GM13977 (cell line): Measurements from ENCODE around the gene XAGE3.
"Not testable (repeated sequence)": the region's sequence is repeated elsewhere in the genome, so short reads cannot be mapped to it uniquely, and the experiment has no call there.

Experiments
- DNase-seq: peaks from one replicate; pipeline ENCODE4 v3.0.0; 2012; ENCODE audit warnings: low spot score
- in situ Hi-C: fragments of 300-500 bp; cut with MboI; formaldehyde crosslinking; loops from one replicate; pipeline ENCODE4 v1.12.0; 2022; ENCODE audit warnings: low sequenced_read_pairs, low pct_unique_long_range_greater_than_20kb, mixed read lengths, inconsistent platforms; ENCODE audit not compliant: unreplicated experiment
- TF ChIP-seq, protein P1 (sequence below): IDR thresholded peaks from 2 replicates; pipeline ENCODE4 v1.5.1; 2012; ENCODE audit warnings: mild to moderate bottlenecking, control low read depth; ENCODE audit not compliant: insufficient read depth; ENCODE audit errors: extremely low read depth, missing control alignments

The XAGE3 gene

DNA sequence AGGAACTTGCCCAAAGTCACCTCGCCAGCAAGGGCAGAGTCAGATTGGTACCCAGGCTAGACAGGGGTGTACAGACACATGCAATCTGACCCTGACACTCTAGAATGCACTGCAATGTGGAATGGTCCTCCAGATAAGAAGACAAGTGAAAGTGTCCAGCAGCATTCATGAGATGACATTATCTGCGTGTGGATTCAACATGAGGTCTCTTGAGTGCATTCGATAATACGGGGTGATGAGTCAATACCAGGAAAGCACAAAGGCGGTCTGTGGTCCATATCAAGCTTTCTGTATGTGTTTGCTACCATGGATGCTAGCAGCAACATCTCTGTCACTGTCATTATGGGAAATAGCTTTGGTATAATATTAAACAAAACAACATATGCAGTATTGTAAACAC, 6.8 kb upstream of the XAGE3 start:
- no peak for DNase-seq

DNA sequence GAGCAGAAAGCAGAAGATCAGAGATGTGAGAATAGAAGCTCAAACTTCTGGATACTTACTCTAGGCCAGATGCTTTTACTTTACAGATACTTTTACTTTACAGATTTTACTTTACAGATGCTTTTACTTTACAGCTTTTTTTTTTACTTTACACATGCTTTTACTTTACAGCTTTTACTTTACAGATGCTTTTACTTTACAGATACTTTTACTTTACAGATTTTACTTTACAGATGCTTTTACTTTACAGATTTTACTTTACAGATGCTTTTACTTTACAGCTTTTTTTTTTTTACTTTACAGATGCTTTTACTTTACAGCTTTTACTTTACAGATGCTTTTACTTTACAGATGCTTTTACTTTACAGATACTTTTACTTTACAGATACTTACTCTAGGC, 5.9 kb upstream of the XAGE3 start:
- DNase-seq, in situ Hi-C loops: not testable (repeated sequence)

More for the DNA sequence above, 6.8 kb upstream of the XAGE3 start:
- TF ChIP-seq, protein P1, sequence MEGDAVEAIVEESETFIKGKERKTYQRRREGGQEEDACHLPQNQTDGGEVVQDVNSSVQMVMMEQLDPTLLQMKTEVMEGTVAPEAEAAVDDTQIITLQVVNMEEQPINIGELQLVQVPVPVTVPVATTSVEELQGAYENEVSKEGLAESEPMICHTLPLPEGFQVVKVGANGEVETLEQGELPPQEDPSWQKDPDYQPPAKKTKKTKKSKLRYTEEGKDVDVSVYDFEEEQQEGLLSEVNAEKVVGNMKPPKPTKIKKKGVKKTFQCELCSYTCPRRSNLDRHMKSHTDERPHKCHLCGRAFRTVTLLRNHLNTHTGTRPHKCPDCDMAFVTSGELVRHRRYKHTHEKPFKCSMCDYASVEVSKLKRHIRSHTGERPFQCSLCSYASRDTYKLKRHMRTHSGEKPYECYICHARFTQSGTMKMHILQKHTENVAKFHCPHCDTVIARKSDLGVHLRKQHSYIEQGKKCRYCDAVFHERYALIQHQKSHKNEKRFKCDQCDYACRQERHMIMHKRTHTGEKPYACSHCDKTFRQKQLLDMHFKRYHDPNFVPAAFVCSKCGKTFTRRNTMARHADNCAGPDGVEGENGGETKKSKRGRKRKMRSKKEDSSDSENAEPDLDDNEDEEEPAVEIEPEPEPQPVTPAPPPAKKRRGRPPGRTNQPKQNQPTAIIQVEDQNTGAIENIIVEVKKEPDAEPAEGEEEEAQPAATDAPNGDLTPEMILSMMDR: no peak
- in situ Hi-C loops: no loop called here

DNA sequence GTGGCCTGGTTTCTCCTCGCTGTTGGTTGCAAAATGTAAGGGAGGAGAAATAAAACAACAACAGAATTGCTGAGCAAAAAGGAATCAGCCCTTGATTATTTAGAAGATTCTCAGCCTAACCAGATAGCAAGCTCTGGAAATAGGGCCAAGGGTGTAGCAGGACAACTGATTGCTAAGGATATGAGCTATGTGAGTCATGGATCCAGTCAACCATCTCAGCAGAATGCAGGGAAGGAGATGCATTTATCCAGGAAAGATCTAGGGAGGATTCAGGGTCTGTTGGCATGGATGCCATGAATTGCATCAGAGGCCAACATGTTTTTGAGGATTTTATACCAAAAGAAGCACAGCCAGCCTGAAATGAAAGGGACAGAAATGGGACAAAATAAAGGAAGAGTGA, 2.2 kb upstream of the XAGE3 start:
- in situ Hi-C loops: no loop called here
- TF ChIP-seq, protein P1: no peak
- DNase-seq: no peak

DNA sequence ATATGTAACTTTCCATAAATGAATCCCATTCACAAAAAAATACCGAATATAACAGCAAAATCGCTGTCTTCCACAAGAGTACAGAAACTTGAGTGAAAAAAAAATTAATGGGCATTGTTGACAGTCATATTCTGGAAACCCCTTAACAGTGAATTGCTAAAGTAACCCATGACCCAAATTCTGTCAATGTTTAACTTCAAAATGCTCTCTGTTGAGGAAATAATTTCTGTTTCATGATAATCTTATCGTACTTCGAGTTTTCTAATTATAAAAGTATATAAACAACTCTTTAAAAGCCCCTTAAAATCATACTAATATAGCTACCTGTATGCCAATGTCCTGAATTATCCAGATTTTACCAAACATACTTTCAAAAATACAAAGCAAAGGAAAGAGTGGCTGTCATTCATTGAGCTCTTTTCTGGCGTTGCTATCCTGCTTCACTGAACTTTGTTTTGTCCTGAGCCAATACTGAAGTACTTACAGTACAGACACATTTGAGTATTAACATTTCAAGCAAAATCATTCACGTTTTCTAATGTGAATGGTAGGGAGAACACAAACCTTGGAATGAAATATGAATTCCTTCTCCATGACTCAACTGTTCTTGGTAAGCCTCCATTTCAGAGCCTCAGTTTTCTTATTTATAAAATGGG, 2.4 kb downstream of the XAGE3 start:
- in situ Hi-C loops: no loop called here
- no peak for DNase-seq

DNA sequence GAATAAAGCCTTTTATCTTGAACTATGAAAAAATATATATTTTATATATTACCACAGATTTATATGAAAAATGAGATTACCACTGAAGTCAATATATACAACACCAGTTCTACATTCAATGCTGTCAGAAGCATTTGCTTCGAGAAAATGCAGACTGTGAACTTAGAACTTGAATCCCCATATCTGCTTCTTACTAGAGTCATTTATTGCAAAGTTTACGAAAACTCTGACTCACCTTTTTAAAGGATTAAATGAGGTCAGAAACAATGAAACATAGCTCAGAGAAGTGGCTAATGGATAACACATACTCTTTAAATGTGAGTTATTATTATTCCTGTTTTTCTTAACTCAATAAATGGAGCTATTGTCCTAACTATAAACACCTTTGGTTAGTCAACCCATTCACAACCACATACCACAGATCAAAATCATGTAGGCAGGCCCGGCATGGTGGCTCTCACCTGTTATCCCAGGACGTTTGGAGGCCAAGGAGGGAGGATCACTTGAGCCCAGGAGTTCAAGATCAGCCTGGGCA, 10.8 kb downstream of the XAGE3 start:
- DNase-seq, in situ Hi-C loops: not testable (repeated sequence)

More for the DNA sequence above, 2.4 kb downstream of the XAGE3 start:
- TF ChIP-seq, protein P1: no peak

DNA sequence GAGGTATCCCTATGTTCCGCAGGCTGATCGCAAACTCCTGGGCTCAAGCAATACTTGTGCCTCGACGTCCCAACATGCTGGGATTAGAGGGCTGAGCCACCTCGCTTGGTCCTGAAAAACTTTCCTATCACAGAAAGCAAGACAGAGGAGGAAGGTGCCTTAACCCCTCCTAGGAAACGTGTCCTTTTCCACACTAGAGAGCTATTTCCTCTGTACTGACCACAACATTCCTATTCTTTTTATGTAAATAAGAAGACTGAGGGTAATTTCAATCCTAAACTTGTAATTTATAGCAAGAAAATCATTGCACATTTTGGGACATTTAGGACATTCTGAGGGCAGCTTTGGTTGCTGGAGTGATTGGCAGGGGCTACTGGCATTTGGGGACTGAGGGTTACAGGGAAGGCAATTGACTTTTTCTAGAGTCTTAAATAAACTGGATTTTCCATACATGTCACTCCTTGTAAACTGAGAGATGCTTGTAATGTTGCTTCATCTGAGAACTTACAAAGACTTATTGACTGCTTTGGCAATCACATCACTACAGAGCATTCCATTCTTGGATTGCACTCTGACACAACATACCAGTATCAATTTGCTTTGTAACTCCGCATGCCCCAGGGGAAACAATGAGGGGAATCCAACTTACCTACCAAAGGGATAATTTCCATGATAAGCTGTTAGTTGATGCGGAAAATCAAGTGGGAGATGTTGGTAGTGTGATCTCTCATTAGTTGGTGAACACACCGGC, 15.6 kb downstream of the XAGE3 start:
- TF ChIP-seq, protein P1: no peak
- DNase-seq: no peak
- in situ Hi-C loops: no loop called here

DNA sequence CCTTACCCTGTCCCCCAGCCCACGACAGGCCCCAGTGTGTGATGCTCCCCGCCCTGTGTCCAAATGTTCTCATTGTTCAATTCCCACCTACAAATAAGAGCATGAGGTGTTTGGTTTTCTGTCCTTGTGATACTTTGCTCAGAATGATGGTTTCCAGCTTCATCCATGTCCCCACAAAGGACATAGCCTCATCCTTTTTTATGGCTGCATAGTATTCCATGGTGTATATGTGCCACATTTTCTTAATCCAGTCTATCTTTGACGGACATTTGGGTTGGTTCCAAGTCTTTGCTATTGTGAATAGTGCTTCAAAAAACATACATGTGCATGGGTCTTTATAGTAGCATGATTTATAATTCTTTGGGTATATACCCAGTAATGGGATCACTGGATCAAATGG, 24.3 kb downstream of the XAGE3 start:
- DNase-seq: not testable (repeated sequence)

DNA sequence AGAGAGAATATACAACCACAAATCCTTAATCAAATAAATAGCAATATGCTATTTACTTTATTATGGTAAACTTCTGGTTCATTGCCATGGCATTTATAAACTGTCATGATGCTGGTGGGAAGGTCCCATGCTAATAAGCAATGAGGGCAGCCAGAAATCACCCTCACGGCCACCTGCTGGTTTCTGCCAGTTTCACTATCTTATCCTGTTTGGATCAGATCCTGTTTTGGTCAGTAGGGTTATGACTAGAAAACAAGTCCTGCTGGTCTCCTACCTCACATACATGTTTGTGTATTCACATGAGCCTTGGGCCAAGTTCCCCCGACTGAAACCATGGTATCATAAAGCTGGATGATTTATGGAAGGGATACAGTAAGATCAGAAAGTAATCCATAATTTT, 28.7 kb downstream of the XAGE3 start:
- no peak for DNase-seq
- TF ChIP-seq, protein P1: no peak
- in situ Hi-C loops: no loop called here

More for the DNA sequence above, 24.3 kb downstream of the XAGE3 start:
- in situ Hi-C loops: not testable (repeated sequence)
